Right atrium auricular region (tissue), 2 donors: Measurements from ENCODE around the gene ZNF443. TPM values are rescaled to one million over a fixed set of nuclear protein-coding genes. Genes with fewer than 3 reads are reported as not detected.
A peak's percentile ranks its signal among the peaks of the same experiment; 100 is the strongest.
"Not testable (repeated sequence)": the region's sequence is repeated elsewhere in the genome, so short reads cannot be mapped to it uniquely, and the experiment has no call there.

Source experiments
- DNase-seq: peaks from one replicate; pipeline ENCODE4 v3.0.0-alpha.2; 2019; ENCODE audit warnings: low spot score
- H3K27ac ChIP-seq, 2 donors: fragments of 200-600 bp; sonication (generic); 1 replicate in 1 of 2; 2 replicates in 1 of 2; pipeline ENCODE4 v1.5.1; 2016 to 2019
- H3K27me3 ChIP-seq, 2 donors: fragments of 200-600 bp; sonication (generic); one replicate each; pipeline versions ENCODE4 v1.5.1 to v1.6.0; 2017 to 2019
- H3K36me3 ChIP-seq: fragments of 200-600 bp; sonication (generic); one replicate; pipeline ENCODE4 v1.5.1; 2016
- H3K4me1 ChIP-seq, 2 donors: fragments of 200-600 bp; sonication (generic); one replicate each; pipeline versions ENCODE4 v1.5.1 to v1.6.0; 2017 to 2019
- H3K4me3 ChIP-seq, 2 donors: fragments of 200-600 bp; sonication (generic); 1 replicate in 1 of 2; 2 replicates in 1 of 2; pipeline ENCODE4 v1.5.1; 2017 to 2019; ENCODE audit warnings: mild to moderate bottlenecking in 1 of 2, moderate library complexity in 1 of 2
- H3K9me3 ChIP-seq, 2 donors: fragments of 200-600 bp; sonication (generic); one replicate each; pipeline ENCODE4 v1.5.1; 2019
- CTCF ChIP-seq, 2 donors: fragments of 200-600 bp; sonication (generic); IDR thresholded peaks; one replicate each; pipeline ENCODE4 v1.5.1; 2019; ENCODE audit warnings: antibody characterized with exemption in 2 of 2
- total RNA-seq, 2 donors: library from RNA; depleted of rRNA; stranded (reverse); fragments of >200 nt; gene quantifications; one replicate each; pipeline ENCODE4 v1.1.0, GENCODE V29; 2016

The ZNF443 gene
- total RNA-seq, 2 donors from 2014 or later = 1.7 to 2.6 TPM

DNA sequence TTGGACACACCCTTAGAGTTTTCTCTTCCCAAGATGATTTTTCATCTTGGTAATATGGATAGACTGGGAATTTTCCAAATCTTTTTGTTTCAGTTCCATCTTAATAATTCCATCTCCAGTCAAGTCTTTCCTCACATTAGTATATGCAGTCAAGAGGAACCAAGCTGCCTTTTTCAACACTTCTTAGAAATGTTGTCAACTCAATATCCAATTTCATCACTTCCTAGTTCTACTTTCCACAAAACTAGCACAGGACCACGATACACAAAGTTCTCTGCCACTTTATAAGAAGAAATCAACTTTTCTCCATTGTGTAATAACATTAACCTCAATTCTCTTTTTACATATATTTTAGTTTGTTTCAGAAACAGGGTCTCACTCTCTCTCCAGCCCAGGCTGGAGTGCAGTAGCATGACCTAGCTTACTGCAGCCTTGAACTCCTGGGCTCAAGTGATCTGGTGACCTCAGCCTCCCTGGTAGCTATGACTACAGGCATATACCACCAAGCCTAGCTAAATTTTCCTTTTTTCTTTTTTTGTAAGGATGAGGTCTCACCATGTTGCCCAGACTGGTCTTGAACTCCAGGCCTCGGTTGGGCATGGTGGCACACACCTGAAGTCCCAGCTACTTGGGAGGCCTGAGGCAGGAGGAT, 15.5 kb downstream of the ZNF443 start:
- no peak for TF ChIP-seq CTCF (IDR thresholded peaks at IDR 0.05)
- Histone ChIP-seq H3K4me3 (no peak overlapping the region), H3K27ac (no peak overlapping the region), H3K4me1 (no peaks in the 10 kb centered on the region), H3K9me3 (no peaks in the 10 kb centered on the region), H3K27me3 (no peaks in the 10 kb centered on the region), H3K36me3 (peaks cover under 1% of the 10 kb centered on the region)
- DNase-seq = no peak

DNA sequence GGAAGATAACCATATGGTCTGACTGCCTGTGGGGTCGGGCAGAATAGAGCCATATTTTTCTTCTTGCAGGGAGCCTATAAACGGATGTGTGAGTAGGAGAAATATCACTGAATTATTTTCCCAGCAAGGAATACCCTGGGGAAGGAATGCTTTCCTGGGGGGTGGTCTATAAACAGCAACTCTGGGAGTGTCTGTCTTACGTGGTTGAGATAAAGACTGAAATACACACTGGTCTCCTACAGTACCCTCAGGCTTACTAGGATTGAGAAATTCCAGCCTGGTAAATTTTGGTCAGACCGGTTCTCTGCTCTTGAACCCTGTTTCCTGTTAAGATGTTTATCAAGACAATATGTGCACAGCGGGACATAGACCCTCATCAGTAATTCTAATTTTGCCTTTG, 23.5 kb downstream of the ZNF443 start:
- H3K27ac ChIP-seq, H3K4me1 ChIP-seq, H3K27me3 ChIP-seq, DNase-seq, H3K4me3 ChIP-seq, H3K9me3 ChIP-seq, H3K36me3 ChIP-seq: not testable (repeated sequence)

DNA sequence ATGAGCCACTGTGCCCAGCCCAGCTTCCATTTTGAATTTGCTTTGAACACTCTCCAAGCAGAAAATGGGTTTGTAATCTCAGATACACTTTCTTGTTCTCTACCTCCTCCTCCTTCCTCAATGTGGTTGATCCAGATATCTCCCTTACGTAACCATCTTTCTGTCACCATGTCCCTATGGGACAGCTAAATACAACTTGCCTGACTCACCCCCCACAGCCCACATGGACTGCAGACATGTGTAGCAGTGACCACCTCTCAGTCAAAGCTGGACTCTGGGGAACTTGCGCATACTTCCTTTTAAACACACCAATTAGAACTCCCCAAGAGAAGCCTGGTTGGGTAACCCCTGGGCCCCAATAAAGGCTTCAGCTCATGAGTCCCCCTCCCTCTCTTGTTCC, 28.9 kb downstream of the ZNF443 start:
- TF ChIP-seq CTCF (IDR thresholded peaks at IDR 0.05) = no peak
- no peaks in the 10 kb centered on the region for H3K4me1 ChIP-seq
- no peaks in the 10 kb centered on the region for H3K36me3 ChIP-seq
- no peak for DNase-seq
- H3K9me3 ChIP-seq = no peaks in the 10 kb centered on the region
- no peaks in the 10 kb centered on the region for H3K27me3 ChIP-seq
- no peak overlapping the region for H3K4me3 ChIP-seq
- H3K27ac ChIP-seq = no peak overlapping the region

DNA sequence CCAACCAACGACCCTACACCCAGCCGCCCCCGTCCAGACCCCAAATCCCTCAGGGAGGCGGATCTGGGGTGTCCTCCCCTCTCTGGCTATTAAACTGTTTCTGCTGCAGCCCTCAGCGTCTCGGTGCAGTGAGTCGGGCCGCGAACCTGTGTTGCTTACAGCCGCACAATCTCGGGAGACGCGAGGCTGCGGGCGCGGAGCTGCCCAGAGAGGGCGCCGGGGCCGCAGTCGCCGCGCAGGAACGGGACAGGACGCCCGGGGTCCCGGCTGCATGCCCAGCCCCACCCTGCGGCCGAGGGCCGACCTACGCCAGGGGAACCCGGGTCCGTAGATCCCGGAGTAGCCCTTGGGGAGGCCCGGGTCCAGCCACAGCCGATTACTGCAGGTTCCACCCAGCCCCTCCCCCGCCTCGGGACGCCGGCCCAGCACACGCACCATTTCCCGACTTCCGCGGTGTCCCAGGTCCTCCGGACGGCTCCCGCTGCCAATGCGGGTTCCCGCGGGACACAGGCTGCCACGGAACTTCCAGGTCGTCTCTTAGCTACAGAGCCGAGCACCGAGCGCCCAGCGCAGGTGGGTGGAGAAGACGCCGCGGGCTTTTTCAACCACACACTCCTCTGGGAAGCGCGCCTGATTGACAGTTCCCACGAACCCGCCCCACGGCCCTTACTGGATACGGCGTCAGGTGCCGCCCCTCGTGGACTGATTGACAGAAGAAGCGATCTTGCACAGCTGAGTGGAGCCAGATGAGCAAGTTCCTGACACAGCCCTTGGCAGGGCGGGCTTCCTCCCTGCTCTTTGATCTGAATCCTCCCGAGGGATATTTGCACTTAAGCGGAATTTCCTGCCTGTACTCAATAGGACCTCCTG, 40.0 kb downstream of the ZNF443 start, which contains the start of gene ZNF799:
Gene ZNF799 (minus strand): TSS at position 639 of the 870 bp plus-strand sequence. CDS start 201 bp downstream, at position 438.
- TF ChIP-seq CTCF (IDR thresholded peaks at IDR 0.05) = peak in 1 of 2 donors; percentile 39
- Histone ChIP-seq H3K27me3 (no peaks in the 10 kb centered on the region), H3K4me3 (peak within 1 kb of the TSS; percentile 62 to 84), H3K36me3 (no peaks in the 10 kb centered on the region), H3K9me3 (no peaks in the 10 kb centered on the region), H3K4me1 (peaks cover 0 to 8% of the 10 kb centered on the region in 2 donors), H3K27ac (peak within 1 kb of the TSS; percentile 85 to 90)
- peak; percentile 99 for DNase-seq

GRCh38 chr19:12399901-12400632, 40.8 kb downstream of the ZNF443 start:
- peak; percentile 58 for DNase-seq
- H3K4me1 ChIP-seq, H3K9me3 ChIP-seq, H3K36me3 ChIP-seq, H3K27me3 ChIP-seq: not testable (repeated sequence)
- peak overlapping the region; percentile 62 to 84 for H3K4me3 ChIP-seq
- H3K27ac ChIP-seq = peak overlapping the region; percentile 85 to 90

- not testable (repeated sequence) for H3K9me3 ChIP-seq, H3K4me1 ChIP-seq, H3K27ac ChIP-seq, H3K27me3 ChIP-seq, DNase-seq, H3K4me3 ChIP-seq
- H3K36me3 ChIP-seq = peaks cover 23% of the 10 kb centered on the region
Measured at GRCh38 chr19:12391148-12391547, 49.7 kb downstream of the ZNF443 start.

GRCh38 chr19:12386365-12386764, 54.5 kb downstream of the ZNF443 start:
- H3K27ac ChIP-seq, H3K4me3 ChIP-seq, H3K9me3 ChIP-seq, DNase-seq, H3K4me1 ChIP-seq, H3K27me3 ChIP-seq: not testable (repeated sequence)
- peaks cover 15% of the 10 kb centered on the region for H3K36me3 ChIP-seq
